WERI-Rb-1 (cell line): ENCODE results near the gene DHRS3.

Source experiments
- DNase-seq: peaks from one replicate; pipeline ENCODE4 v3.0.0-alpha.2; 2020
- H3K27ac ChIP-seq: fragments of 250-450 bp; sonication (Bioruptor Pico); 2 replicates; pipeline ENCODE4 v1.5.1; 2020; ENCODE audit warnings: mild to moderate bottlenecking, moderate library complexity
- H3K27me3 ChIP-seq: fragments of 250-450 bp; sonication (Bioruptor Pico); 2 replicates; pipeline ENCODE4 v1.5.1; 2021; ENCODE audit warnings: mild to moderate bottlenecking, low read depth, moderate library complexity; ENCODE audit not compliant: insufficient read depth, severe bottlenecking
- H3K36me3 ChIP-seq: fragments of 250-450 bp; sonication (Bioruptor Pico); 2 replicates; pipeline ENCODE4 v1.5.1; 2020; ENCODE audit warnings: mild to moderate bottlenecking, moderate library complexity
- H3K4me3 ChIP-seq: 2 replicates; pipeline ENCODE4 v1.5.1; 2011; ENCODE audit warnings: low read depth, mild to moderate bottlenecking, control low read depth, low read length
- H3K9me3 ChIP-seq: fragments of 250-450 bp; sonication (Bioruptor Pico); 2 replicates; pipeline ENCODE4 v1.5.1; 2021; ENCODE audit warnings: mild to moderate bottlenecking, moderate library complexity; ENCODE audit not compliant: severe bottlenecking
- TF ChIP-seq, protein P1 (sequence below): IDR thresholded peaks from 2 replicates; pipeline ENCODE4 v1.5.1; 2011; ENCODE audit warnings: low read depth, mild to moderate bottlenecking, control low read depth, inconsistent platforms, low read length

DHRS3 gene

DNA sequence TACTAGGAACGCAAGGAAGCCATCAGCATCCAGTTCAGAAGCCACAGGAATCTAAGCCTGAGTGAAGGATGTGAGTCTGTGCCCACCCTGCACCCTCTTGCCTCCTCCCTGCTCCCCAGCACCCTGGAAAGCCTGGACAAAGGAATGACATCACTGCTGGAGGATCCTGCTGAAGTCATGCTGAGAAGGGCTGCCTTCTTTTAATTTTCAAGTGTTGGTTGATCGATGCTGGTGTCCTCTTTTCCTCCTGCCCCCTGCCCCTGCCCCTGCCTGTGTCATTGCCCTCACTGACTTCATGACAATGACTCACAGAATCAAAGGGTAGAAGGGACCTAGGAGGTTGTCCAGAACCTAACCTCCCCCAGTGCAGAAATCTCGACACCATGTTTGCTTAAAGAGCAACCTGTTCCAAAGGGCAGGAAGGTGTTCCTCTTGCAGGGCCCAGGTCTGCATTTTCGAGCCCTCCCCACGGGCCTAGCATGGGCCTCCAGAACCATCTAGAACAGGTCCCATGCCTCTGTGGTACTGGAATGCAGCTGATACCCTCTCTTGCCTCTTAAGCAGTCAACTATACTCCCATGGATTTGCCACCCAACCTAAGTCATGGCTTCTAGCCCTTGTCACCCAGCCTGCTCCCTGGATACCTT lies 9.6 kb downstream of the DHRS3 start:
- Histone ChIP-seq H3K9me3 (no peaks in the 10 kb centered on the region), H3K4me3 (no peak overlapping the region), H3K27ac (no peak overlapping the region), H3K27me3 (peaks cover 39% of the 10 kb centered on the region), H3K36me3 (no peaks in the 10 kb centered on the region)
- DNase-seq, result no peak
- TF ChIP-seq, protein P1, sequence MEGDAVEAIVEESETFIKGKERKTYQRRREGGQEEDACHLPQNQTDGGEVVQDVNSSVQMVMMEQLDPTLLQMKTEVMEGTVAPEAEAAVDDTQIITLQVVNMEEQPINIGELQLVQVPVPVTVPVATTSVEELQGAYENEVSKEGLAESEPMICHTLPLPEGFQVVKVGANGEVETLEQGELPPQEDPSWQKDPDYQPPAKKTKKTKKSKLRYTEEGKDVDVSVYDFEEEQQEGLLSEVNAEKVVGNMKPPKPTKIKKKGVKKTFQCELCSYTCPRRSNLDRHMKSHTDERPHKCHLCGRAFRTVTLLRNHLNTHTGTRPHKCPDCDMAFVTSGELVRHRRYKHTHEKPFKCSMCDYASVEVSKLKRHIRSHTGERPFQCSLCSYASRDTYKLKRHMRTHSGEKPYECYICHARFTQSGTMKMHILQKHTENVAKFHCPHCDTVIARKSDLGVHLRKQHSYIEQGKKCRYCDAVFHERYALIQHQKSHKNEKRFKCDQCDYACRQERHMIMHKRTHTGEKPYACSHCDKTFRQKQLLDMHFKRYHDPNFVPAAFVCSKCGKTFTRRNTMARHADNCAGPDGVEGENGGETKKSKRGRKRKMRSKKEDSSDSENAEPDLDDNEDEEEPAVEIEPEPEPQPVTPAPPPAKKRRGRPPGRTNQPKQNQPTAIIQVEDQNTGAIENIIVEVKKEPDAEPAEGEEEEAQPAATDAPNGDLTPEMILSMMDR, result no peak

DNA sequence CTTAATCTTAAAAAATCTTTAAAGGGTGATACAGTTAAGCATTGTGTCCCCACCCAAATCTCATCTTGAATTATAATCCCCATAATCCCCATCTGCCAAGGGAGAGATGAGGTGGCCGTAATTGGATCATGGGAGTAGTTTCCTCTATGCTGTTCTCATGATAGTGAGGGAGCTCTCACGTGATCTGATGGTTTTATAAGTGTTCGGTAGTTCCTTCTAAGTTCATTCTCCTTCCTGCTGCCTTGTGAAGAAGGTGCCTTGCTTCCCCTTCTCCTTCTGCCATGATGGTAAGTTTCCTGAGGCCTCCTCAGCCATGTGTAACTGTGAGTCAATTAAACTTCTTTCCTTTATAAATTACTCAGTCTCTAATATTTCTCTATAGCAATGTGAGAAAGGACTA lies 10.7 kb downstream of the DHRS3 start:
- no peaks in the 10 kb centered on the region for H3K9me3 ChIP-seq
- H3K4me3 ChIP-seq, result no peak overlapping the region
- peaks cover 29% of the 10 kb centered on the region for H3K27me3 ChIP-seq
- TF ChIP-seq, protein P1, result no peak
- DNase-seq, result peak; percentile 36
- no peak overlapping the region for H3K27ac ChIP-seq
- H3K36me3 ChIP-seq, result no peaks in the 10 kb centered on the region

DNA sequence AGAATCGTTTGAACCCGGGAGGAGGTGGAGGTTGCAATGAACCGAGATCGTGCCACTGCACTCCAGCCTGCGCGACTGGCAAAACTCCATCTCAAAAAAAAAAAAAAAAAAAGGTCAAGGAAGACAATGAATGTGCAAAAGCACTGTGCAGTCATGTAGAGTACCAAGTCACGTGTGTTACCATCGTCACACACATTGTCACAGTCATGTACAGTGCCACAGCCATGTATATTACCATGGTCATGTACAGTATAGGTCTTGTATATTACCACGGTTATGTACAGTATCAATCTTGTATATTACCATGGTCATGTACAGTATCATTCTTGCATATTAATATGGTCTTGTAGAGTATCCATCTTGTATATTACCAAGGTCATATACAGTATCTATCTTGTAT lies 13.0 kb downstream of the DHRS3 start:
- no peak for DNase-seq
- no peak overlapping the region for H3K27ac ChIP-seq
- TF ChIP-seq, protein P1, result no peak
- H3K4me3 ChIP-seq, result no peak overlapping the region
- H3K9me3 ChIP-seq, result no peaks in the 10 kb centered on the region
- H3K27me3 ChIP-seq, result peaks cover 6% of the 10 kb centered on the region
- H3K36me3 ChIP-seq, result no peaks in the 10 kb centered on the region

DNA sequence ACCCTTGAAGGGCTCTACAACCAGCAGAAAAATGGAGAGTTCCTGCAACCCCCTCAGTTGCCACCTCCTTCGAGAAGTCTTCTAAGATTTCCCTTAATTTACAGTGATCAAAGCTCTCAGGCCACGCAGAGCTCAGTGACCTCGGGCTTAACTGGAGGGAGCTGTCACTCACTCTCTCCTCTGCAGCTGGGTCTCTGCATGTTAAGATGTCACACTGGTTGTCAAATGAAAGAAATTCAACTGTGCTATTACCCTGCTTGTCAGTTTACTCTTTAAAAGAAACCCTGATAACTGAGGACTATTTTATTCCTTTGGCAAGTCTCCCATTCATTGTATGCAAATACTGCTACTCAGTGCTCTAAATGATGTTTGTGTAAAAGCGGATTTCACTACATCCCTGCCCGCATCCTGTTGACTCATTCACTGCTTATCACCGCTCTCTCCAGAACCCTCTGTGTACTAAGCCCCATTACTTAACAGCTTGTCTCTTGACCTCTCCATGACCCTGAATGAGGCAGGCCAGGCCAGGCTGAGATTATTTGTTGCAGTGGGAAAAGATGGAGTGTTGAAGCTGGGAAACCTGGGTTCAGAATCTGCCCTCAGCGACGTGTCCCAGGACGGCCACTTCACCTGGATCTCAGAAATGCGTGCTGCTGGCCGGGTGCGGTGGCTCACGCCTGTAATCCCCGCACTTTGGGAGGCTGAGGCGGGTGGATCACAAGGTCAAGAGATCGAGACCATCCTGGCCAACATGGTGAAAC lies 13.7 kb downstream of the DHRS3 start:
- peak; percentile 79 for DNase-seq
- Histone ChIP-seq H3K4me3 (no peak overlapping the region), H3K36me3 (no peaks in the 10 kb centered on the region), H3K27ac (no peak overlapping the region), H3K27me3 (peaks cover 3% of the 10 kb centered on the region), H3K9me3 (no peaks in the 10 kb centered on the region)
- TF ChIP-seq, protein P1, result no peak

DNA sequence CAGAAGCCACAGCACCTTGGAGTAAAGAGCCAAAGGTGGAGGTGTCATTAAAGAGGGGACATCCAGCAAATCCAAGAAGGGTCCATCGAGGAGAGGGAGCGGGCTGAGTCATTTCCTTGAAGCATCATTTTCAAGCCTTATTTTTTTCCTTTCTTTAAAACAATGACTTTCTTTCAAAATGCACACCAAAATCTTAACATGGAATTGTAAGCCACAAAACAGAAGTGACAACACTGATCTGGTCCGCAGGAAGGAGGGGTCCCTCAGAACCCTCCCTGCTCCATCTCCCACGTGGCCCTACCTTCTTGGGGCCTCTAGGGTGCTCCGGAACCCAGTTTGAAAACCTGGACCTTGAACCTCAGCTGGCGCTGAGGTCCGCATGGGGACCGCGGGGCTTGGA lies 14.8 kb downstream of the DHRS3 start:
- Histone ChIP-seq H3K36me3 (no peaks in the 10 kb centered on the region), H3K27me3 (no peaks in the 10 kb centered on the region)
- TF ChIP-seq, protein P1, result no peak

DNA sequence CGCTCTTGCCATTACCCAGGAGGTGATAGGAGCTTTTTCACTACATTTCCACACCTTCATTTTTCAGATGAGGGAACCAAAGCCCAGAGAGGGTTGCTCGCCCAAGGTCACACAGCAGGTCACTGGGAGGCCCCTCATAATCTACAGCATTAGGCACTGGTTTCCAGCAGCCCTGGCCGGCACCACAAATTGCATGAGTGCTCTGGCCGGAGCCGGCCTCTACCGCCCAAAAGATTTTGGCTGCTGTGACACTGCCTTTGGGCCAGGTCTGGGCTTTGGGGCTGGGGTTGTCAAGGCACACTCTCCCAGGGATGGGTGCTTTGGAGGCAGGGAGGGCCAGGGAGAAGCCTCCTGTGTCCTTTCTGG lies 15.4 kb downstream of the DHRS3 start:
- no peaks in the 10 kb centered on the region for H3K27me3 ChIP-seq
- TF ChIP-seq, protein P1, result no peak
- no peak overlapping the region for H3K27ac ChIP-seq
- no peaks in the 10 kb centered on the region for H3K36me3 ChIP-seq
- H3K4me3 ChIP-seq, result no peak overlapping the region
- no peak for DNase-seq
- H3K9me3 ChIP-seq, result no peaks in the 10 kb centered on the region

More for the DNA sequence above, 14.8 kb downstream of the DHRS3 start:
- DNase-seq, result no peak
- Histone ChIP-seq H3K27ac (no peak overlapping the region), H3K4me3 (no peak overlapping the region), H3K9me3 (no peaks in the 10 kb centered on the region)
